ENCODE results near the gene AREL1.

The AREL1 gene

DNA sequence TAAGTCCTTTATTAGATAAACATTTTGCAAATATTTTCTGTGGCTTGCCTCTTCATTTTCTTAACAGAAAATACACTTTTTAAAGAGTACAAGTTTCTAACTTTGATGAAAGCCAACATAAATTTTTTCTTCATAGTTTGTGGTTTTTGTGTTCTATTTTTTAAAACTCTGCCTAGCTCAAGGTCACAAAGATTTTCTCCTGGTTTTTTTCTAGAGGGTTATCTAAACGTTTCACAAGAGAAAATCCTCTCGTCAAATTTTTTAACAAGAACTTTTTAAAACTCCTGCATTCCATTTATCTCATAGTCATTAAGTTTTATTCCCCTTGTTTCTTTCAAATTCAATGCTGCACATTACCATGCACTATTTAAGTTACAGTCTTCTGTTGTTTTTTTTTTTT, 8.2 kb downstream of the AREL1 start:
- intact Hi-C loops (cut with DNase I) = no loop called here
- no peak for DNase-seq

DNA sequence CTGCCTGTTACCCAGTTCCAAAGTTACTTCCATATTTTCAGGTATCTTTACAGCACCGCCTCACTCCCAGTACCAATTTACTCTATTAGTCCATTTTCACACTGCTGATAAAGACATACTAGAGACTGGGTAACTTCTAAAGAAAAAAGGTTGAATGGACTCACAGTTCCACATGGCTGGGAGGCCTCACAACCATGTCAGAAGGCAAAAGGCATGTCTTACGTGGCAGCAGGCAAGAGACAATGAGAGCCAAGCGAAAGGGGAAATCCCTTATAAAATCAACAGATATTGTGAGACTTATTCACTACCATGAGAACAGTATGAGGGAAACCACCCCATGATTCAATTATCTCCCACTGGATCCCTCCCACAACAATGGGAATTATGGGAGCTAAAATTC, 9.8 kb downstream of the AREL1 start:
- intact Hi-C loops (cut with DNase I) = no loop called here
- DNase-seq = no peak

DNA sequence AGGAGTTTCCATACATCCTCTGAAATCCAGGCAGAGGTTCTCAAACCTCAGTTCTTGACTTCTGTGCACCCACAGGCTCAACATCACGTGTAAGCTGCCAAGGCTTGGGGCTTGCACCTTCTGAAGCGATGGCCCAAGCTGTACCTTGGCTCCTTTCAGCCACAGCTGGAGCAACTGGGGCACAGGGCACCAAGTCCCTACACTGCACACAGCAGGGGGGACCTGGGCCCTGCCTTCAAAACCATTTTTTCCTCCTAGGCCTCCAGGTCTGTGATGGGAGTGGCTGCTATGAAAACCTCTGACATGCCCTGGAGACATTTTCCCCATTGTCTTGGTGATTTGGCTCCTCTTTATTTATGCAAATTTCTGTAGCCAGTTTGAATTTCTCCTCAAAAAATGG, 10.6 kb downstream of the AREL1 start:
- no peak for DNase-seq
- intact Hi-C loops (cut with DNase I) = no loop called here

DNA sequence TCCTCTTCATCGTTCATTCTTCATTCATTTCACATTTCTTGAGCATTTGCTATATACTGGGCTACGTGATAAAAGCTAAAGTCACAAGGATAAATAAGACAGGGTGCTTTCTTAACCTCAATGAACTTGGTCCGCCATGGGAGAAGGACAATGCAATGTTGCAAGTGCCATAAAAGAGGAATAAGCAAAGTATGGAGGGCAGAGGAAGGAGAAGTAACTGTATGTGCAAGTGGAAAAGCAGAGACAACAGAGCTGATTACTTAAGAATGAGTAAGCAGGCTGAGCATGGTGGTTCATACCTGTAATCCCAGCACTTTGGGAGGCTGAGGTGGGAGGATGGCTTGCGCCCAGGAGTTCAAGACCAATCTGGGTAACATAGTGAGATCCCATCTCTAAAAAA, 14.4 kb downstream of the AREL1 start:
- no peak for DNase-seq
- intact Hi-C loops (cut with DNase I) = no loop called here

DNA sequence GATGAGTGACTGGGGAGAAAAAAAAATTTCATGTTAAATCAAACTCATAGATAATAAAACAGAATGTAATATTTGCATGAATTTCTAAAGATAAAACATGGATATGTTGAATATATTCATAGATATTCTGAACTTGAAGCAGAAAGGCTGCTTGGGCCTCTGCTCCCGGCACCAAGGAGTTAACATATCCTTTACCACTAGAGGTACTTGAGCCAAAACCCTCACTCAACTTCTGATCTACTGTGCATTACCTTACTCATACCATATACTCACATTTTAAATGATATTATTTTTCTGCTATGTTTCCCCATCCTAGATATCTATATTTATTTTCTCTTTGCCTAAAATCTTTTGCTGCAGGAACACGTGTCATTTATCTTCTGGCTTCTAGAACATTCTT, 14.9 kb downstream of the AREL1 start:
- intact Hi-C loops (cut with DNase I) = no loop called here
- DNase-seq = no peak

DNA sequence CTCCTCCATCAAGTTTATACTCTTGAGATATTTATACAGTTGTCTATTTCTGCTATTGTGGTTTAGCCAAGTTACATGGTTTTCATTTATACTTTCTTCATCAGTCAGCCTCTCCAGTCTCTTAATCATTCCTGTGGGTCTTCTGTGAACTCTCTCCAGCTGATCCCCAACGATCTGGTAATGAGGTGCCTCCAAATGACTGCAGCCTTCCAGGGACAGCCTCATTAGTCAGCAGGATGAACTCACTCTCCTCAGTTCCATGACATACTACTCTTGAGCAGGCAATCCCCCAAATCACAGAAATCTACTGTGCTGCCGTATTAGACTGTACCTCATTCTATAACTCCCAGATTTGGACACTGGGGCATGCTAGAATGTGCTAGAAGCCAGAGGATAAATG, 15.3 kb downstream of the AREL1 start:
- intact Hi-C loops (cut with DNase I) = no loop called here
- no peak for DNase-seq

DNA sequence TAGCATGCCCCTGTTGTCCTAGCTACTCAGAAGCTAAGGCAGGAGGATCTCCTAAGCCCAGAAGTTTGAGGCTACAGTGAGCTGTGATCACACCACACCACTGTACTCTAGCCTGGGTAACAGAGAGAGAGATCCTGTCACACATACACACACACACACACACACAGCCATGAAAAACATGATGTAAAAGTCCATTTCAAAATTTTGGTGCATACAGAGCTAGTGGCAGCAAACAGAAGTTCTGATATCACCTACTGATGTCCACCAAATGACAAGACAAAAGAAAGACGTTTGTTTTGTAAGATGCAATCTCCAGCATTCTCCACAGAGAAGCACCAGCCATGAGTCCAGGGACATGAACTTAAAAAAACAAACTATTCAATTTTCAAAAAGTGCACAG, 15.9 kb downstream of the AREL1 start:
- intact Hi-C loops (cut with DNase I) = no loop called here
- no peak for DNase-seq

DNA sequence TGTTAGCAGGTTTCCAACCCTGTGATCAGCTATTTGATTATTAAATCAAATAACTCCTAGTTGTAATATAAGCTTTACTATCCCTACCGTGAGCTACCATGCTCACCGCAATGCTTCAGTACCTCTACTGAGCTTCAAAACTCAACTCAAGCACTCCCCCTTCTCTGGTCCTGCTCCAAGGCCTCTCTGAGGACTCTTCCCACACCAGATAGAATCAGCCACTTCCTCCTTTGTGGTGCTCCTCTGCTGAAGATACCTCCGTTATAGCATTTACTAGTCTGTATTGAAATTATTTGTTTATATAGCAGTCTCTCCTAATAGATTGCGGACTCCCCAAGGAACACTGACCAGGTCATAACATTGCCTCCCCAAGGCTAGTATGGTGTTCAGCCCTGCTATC, 17.5 kb downstream of the AREL1 start:
- DNase-seq = no peak
- intact Hi-C loops (cut with DNase I) = no loop called here

DNA sequence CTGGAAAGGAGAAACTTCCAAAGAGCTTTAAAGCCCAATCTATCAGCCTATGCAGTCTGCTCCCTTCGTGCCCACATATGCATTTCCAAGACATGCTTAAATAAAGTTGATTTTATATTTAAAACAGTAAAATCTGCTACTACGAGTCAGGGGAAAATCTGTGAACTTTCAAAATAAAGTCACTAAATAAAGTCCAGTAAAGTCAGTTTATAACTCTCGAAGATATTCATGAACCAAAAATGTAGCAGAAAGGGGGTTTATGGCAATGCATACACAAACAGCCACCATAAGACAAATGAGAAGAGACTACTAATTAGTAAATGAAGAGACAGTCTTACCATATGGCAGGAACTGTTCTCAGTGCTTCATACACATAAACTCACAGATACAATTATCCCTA, 19.7 kb downstream of the AREL1 start:
- intact Hi-C loops (cut with DNase I) = no loop called here

DNA sequence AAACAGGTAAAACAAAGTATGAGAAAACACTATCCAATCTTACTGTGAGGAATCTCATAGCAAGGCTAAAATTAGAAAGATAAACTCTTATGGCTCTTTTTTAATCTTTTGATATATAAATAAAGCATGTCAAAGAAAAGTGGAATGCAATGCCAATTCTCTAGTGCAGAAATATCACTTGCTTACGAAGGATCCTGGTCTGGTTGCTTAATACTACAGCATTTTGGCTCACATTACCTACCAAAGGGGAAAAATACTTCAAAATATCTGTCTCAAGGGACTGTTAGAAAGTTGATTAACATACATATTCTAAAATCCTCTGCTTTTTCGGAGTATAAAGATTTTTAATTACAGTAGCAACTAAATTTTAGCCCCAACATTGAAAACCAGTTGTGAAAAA, 21.4 kb downstream of the AREL1 start:
- intact Hi-C loops (cut with DNase I) = no loop called here
- DNase-seq = no peak

More for the DNA sequence above, 19.7 kb downstream of the AREL1 start:
- no peak for DNase-seq

DNA sequence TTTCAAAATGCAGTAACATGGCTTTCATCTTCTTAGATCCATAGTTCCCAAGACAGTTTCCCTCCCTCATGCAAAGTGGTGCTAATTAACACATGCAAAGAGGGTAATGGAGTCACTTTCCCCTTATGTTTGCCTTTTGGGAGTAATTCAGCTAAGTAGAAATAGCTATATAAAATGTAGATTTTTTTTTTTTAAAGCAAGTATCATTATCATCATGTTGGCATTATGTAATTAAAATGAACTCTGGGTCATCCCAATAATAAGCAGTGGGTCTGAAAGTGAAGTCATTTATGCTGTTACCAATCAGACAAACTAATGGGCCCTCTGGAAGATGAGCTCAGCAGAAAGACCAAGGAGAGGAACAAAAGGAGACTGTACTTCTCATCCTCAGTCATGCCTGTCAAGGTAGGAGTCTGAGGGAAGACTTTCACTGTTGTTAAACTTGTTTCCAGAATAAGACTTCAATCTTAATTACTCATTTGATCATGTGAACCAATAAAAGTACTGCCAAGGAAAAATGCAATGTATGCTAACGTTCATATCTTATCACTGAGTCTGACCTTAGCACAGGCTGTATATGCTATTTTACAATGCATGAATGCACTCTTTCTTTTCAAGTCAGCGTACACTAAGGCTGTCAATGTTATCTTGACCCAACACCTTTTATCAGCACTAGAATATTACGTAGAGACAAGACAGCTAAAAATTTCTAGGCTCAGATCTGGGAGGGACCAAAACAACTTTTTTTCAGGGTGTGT, 26.8 kb downstream of the AREL1 start:
- intact Hi-C loops (cut with DNase I) = no loop called here

DNA sequence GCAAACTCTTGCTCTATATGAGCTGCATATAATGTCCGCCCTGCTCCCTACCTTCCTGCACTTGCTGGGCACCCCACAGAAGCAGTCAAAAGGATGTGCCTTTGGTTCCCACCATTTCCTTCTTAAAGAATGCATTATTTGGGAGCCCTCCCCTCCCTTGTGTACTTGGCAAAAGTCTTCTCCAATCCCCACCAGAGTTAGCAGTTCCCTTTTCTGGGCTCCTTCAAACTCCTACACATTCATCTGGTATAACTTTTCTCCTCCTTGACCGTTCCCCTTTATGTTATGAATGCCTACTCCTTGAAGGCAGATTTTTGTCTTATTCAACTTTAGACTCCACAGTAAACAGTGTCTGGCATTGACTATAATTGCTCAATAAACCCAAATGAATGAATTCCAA, 27.8 kb downstream of the AREL1 start:
- intact Hi-C loops (cut with DNase I) = no loop called here
- no peak for DNase-seq

More for the DNA sequence above, 26.8 kb downstream of the AREL1 start:
- DNase-seq = no peak

DNA sequence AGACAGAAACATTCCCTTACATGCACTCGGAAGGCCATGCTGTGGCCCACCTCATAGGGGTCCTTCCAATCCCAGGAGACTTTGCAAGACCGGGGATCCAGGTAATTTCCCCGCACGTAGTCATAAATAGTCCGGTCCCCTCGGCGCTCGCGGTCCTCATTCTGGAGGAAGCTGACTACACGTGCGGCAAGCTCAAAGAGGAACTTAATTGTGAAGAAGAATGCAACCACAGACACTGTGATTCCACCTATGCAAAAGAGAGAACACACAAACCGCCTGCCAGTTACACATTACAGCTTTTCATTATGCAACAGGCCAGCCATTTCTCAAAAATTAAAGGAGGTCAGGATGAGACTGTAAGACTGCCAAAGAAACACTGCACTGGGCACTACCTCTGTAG, 28.4 kb downstream of the AREL1 start:
- intact Hi-C loops (cut with DNase I) = no loop called here
- DNase-seq = no peak

DNA sequence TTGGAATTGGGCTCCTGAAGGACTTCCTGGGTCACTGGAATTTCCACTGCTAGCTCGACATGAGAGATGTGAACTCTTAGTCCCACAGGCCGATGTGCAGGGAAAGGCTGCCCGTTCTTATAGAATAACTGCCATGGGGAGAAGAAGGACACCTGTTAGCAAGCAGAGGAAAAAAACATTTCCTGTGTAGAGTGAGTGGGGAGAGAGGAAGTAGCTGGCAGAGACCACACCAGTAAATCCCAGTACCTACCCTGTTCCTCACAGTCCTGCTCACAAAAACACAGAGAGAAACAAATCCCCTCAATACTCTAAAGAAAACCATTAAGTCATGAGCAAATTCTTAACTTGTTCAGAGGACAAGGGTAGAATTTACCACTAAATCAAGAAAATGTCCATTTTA, 29.5 kb downstream of the AREL1 start:
- no peak for DNase-seq
- intact Hi-C loops (cut with DNase I) = no loop called here

DNA sequence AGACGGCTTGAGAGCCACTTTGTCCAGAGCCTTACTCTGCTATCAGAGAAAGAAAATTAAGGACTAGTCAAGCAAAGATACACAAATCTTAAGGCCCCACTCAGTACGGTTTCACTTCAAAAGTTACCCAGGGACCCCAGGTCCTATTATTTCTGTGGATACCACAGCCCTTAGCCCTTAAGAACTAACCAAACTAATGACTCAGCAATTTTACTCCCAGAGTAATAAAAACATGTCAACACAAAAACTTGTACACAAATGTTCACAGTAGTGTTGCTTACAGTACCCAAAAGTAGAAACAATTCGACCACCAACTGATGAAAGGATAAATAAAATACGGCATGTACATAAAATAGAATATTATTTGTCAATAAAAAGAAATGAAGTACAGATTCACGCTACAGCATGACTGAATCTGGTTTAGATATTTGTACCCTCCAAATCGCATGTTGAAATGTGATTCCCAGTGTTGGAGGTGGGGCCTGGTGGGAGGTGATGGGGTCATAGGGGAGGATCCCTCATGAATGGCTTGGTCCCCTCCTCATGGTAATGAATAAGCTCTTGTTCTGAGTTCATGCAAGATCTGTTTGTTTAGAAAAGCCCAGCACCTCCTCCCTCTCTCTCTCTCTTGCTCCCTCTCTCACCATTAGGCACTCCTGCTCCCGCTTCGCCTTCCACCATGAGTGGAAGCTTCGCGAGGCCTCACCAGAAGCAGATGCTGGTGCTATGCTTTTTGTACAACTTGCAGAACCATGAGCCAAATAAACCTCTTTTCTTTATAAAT, 30.5 kb downstream of the AREL1 start:
- intact Hi-C loops (cut with DNase I) = no loop called here
- peak in 31 of 42 donors; percentile 5 to 71 (median 36) for DNase-seq

DNA sequence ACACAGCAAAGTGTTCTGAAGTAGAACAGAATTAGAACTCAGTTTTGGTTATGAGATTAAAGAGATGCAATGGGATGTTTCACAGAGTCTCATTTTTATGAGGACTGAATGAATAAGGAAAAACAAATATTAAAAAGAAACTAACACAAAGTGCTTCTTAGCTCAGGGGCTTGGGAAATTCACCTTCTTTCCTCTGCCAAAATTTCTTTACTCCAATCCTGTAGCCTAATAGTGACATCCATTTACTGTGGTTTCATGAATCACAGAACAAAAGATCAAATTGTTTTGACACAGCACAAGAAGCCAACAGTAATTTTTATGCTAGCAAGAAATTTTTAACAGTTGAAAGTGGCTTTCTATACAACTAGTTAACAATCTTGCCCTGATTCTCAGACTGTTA, 37.7 kb downstream of the AREL1 start:
- no peak for DNase-seq
- intact Hi-C loops (cut with DNase I) = no loop called here

DNA sequence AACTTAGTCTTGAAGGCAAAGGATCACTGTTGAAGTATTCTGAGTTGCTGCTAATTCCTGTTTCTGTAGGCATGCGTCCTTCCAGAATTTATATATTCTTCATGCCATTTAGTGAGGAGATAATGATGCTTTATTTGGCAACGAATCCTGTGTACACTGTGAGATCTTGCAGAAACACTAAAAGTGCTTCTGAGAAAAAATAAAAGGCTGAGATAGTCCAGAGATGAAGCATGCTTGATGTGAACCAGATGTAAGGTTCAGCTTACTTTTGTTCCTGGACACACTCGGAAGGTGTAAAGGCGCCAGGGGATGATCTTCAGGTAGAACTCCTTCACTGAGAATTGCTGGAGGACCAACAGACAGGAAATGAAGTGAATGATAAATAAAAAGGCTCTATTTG, 39.1 kb downstream of the AREL1 start:
- no peak for DNase-seq
- intact Hi-C loops (cut with DNase I) = no loop called here

DNA sequence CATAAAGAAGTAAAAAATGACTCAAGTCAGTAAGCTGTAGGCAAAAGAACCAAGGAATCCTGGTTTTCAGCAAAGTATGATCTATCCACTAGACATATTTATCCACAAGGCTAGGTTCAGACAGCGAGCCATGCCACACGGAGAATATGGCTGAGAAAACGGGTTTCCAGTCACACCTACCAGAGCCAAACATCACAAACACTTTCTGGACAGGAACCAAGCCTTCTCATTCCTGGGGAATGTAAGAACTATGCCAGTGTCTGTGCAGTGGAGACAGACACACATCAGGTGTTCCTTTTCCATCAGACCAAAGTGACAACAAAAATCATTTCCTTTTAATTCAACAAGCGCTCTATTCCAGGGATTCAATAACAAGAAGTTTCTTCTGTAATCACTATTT, 41.1 kb downstream of the AREL1 start:
- no peak for DNase-seq

DNA sequence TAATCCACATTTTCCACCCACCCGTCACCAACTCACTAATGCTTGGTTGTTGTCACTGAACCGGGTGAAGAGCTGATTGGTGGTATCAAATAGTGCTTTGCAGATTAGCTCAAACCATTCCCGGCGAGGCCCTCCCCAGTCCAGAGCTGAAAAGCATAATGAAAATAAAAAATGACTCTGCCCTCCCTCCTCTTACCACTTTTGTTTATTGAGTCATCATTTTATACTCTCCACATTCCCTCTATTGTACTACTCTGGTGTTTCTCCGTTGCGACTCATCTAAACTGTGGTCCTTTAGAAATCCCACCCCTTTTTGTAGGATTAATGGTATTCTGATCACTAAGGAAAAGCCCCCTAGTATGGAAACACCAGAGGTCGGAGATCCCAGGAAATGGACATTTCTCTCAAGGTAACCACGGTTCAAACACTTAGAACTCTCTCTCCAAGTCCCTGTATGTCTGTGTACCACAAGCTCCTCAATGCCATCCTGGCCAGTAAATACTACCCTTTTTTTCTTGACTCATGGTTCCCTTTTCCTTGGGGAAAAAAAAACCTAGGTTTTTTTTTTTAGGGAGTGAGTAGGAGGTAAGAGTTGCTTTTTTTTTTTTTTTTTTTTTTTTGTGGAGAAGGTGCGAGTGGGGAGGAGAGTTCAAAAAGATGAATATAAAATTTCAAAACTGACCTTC, 42.0 kb downstream of the AREL1 start:
- intact Hi-C loops (cut with DNase I) = no loop called here
- no peak for DNase-seq

More for the DNA sequence above, 41.1 kb downstream of the AREL1 start:
- intact Hi-C loops (cut with DNase I) = no loop called here

DNA sequence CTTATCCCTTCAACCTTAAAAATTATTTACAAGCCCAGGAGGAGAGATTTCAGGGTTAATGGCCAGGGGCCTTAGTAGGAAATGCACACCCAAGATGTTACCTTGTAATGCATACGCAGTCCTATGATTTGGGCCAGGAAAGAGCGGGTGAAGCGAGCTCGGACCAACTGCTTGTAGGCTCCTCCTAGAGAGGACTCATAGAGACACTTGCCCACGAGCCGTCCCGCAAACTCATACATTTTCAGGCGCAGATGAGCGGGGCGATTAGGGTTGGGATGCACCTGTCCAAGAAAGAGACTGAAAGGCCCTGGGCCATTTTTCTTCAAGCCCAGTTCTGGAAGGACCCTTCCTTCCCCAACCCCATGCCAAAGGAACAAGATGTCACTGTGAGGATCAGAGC, 43.0 kb downstream of the AREL1 start:
- DNase-seq = no peak
- intact Hi-C loops (cut with DNase I) = no loop called here
